AG04449 (cell line): ENCODE data around the gene ELF1.
"Not testable (repeated sequence)": the region's sequence is repeated elsewhere in the genome, so short reads cannot be mapped to it uniquely, and the experiment has no call there.

Experiments
- CTCF ChIA-PET: fragments of 350-600 bp; formaldehyde crosslinking; extraction: SDS; loops from one replicate; lab custom pipeline; 2021; ENCODE audit warnings: antibody characterized with exemption; lab: Yijun Ruan, JAX
- POLR2A ChIA-PET: fragments of 400-600, 350-600 bp; formaldehyde crosslinking; extraction: SDS; loops from one replicate; lab custom pipeline; 2020; ENCODE audit warnings: antibody characterized with exemption, inconsistent platforms; lab: Yijun Ruan, JAX
- DNase-seq: peaks from one replicate; pipeline ENCODE4 v3.0.0-alpha.2; 2010; ENCODE audit warnings: low read depth, low spot score
- H3K4me3 ChIP-seq: 2 replicates; pipeline ENCODE4 v1.5.1; 2011; ENCODE audit warnings: low read depth, mild to moderate bottlenecking, control low read depth, low read length
- CTCF ChIP-seq: IDR thresholded peaks from one replicate; pipeline ENCODE4 v1.5.1; 2011; ENCODE audit warnings: mild to moderate bottlenecking, moderate library complexity, low read length, control low read depth, inconsistent platforms; ENCODE audit not compliant: insufficient read depth; ENCODE audit errors: missing control alignments

ELF1 gene

GRCh38 chr13:41049480-41050440, 30.6 kb upstream of the ELF1 start:
- H3K4me3 ChIP-seq = no peak overlapping the region
- TF ChIP-seq CTCF = no peak
- POLR2A ChIA-PET = interaction anchor here (1.2 kb wide), 1 partner anchor 10 kb away, joined by 3 read pairs; no protein-coding TSS in a partner anchor
- DNase-seq = no peak
- CTCF ChIA-PET = interaction anchor here (0.8 kb wide), 1 partner anchor 261 kb away, joined by 3 read pairs; the partner anchor contains the start of gene SLC25A15

GRCh38 chr13:41048640-41049039, 29.5 kb upstream of the ELF1 start:
- CTCF ChIA-PET = interaction anchor here (0.8 kb wide), 1 partner anchor 260 kb away, joined by 3 read pairs; the partner anchor contains the start of gene SLC25A15
- TF ChIP-seq CTCF = no peak
- POLR2A ChIA-PET = interaction anchor here (0.5 kb wide), 1 partner anchor 16 kb away, joined by 3 read pairs; no protein-coding TSS in a partner anchor
- H3K4me3 ChIP-seq = no peak overlapping the region
- no peak for DNase-seq

- H3K4me3 ChIP-seq, DNase-seq, POLR2A ChIA-PET: not testable (repeated sequence)
- CTCF ChIA-PET = interaction anchor here (2.6 kb wide), 1 partner anchor 11 kb away, joined by 9 read pairs; no protein-coding TSS in a partner anchor
Measured at GRCh38 chr13:41042419-41042818, 23.3 kb upstream of the ELF1 start.

- POLR2A ChIA-PET = no interaction called here
- H3K4me3 ChIP-seq = no peak overlapping the region
- CTCF ChIA-PET = interaction anchor here (2.6 kb wide), 1 partner anchor 13 kb away, joined by 9 read pairs; no protein-coding TSS in a partner anchor
- no peak for DNase-seq
- TF ChIP-seq CTCF = no peak
Measured at GRCh38 chr13:41040584-41041334, 21.6 kb upstream of the ELF1 start.

GRCh38 chr13:41039746-41040145, 20.6 kb upstream of the ELF1 start:
- no peak for DNase-seq
- no peak overlapping the region for H3K4me3 ChIP-seq
- POLR2A ChIA-PET = no interaction called here
- CTCF ChIA-PET = interaction anchor here (0.9 kb wide), 1 partner anchor 23 kb away, joined by 3 read pairs; no protein-coding TSS in a partner anchor
- no peak for TF ChIP-seq CTCF

DNA sequence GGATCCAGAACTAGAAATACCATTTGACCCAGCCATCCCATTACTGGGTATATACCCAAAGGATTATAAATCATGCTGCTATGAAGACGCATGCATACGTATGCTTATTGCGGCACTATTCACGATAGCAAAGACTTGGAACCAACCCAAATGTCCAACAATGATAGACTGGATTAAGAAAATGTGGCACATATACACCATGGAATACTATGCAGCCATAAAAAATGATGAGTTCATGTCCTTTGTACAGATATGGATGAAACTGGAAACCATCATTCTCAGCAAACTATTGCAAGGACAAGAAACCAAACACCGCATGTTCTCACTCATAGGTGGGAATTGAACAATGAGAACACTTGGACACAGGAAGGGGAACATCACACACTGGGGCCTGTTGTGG, 17.4 kb upstream of the ELF1 start:
- POLR2A ChIA-PET, DNase-seq, H3K4me3 ChIP-seq: not testable (repeated sequence)
- CTCF ChIA-PET = interaction anchor here (1.3 kb wide), 1 partner anchor 18 kb away, joined by 4 read pairs; no protein-coding TSS in a partner anchor
